HG03135 (cell line): ENCODE results near the gene MTCH1.

Experiments
- ATAC-seq: cut with Tn5 transposase; IDR thresholded peaks from one replicate; pipeline ENCODE4 v1.9.1; 2021; ENCODE audit warnings: mild to moderate bottlenecking, moderate library complexity; ENCODE audit not compliant: unreplicated experiment

Gene MTCH1

GRCh38 chr6:36970892-36971842, 14.8 kb downstream of the MTCH1 start:
- ATAC-seq: no peak

GRCh38 chr6:36969988-36970891, 15.8 kb downstream of the MTCH1 start:
- no peak for ATAC-seq

- ATAC-seq: no peak
These were observed 16.7 kb downstream of the MTCH1 start for GRCh38 chr6:36969240-36969691.

- no peak for ATAC-seq
These were observed 17.6 kb downstream of the MTCH1 start for GRCh38 chr6:36968266-36968977.

- no peak for ATAC-seq
These were observed 18.2 kb downstream of the MTCH1 start for GRCh38 chr6:36967757-36968156.

- ATAC-seq: no peak
These were observed 18.7 kb downstream of the MTCH1 start for GRCh38 chr6:36967301-36967700.

- ATAC-seq: no peak
These were observed 21.1 kb downstream of the MTCH1 start for GRCh38 chr6:36964908-36965307.

- no peak for ATAC-seq
These were observed 21.6 kb downstream of the MTCH1 start for GRCh38 chr6:36964349-36964748.

- ATAC-seq: no peak
These were observed 22.3 kb downstream of the MTCH1 start for GRCh38 chr6:36963451-36964290.

GRCh38 chr6:36962874-36963273, 23.1 kb downstream of the MTCH1 start:
- no peak for ATAC-seq

GRCh38 chr6:36961441-36962435, 24.3 kb downstream of the MTCH1 start:
- no peak for ATAC-seq

- ATAC-seq: no peak
These were observed 26.3 kb downstream of the MTCH1 start for GRCh38 chr6:36959555-36960250.

- ATAC-seq: no peak
These were observed 27.0 kb downstream of the MTCH1 start for GRCh38 chr6:36958775-36959554.

- ATAC-seq: no peak
These were observed 28.2 kb downstream of the MTCH1 start for GRCh38 chr6:36957773-36958271.

GRCh38 chr6:36956446-36956820, 29.6 kb downstream of the MTCH1 start:
- no peak for ATAC-seq

GRCh38 chr6:36955671-36956445, 30.1 kb downstream of the MTCH1 start:
- no peak for ATAC-seq

GRCh38 chr6:36955136-36955535, 30.9 kb downstream of the MTCH1 start:
- no peak for ATAC-seq
